Measurements from ENCODE around the gene ABCA8.

Gene ABCA8

DNA sequence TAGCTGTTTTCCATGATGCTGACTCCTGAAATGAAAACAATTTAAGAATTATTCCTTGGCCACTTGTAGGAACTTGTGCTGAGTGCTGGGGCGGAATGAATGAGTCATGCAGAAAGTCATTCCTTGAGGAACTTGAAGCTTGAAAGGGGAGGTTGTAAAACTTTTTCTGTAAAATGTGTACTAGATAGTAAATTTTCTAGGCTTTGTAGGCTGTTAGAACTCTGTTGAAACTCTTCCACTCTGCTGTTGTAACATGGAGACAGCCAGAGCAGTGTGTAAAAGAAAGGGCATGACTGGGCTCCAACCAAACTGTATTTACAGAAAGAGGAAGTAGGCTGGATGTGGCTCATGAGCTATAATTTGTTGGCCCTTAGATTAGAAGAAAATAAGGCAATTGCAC is 46.1 kb downstream of the ABCA8 start:
- no peak for DNase-seq (ENCODE audit: low read depth, low spot score)
- H3K9ac ChIP-seq (ENCODE audit: insufficient read length, low read depth): no peak overlapping the region
- no peaks in the 10 kb centered on the region for H3K27me3 ChIP-seq (ENCODE audit: insufficient read depth, insufficient read length)
- H3K4me1 ChIP-seq (ENCODE audit: insufficient read depth, insufficient read length): no peaks in the 10 kb centered on the region
- no peak overlapping the region for H3K4me3 ChIP-seq (ENCODE audit: insufficient read length, low read depth)
- no peaks in the 10 kb centered on the region for H3K9me3 ChIP-seq (ENCODE audit: insufficient read depth, low read length)
- no peak for TF ChIP-seq ZNF274 (IDR thresholded peaks at IDR 0.05; ENCODE audit: low read depth, low read length)
- no peak for TF ChIP-seq YY1 (IDR thresholded peaks at IDR 0.05; ENCODE audit: insufficient read depth, insufficient read length)
- TF ChIP-seq SUZ12 (IDR thresholded peaks at IDR 0.05; ENCODE audit: extremely low read depth, insufficient read depth, insufficient read length): no peak
- no peaks in the 10 kb centered on the region for H3K36me3 ChIP-seq (ENCODE audit: insufficient read depth, insufficient read length, low read length)

DNA sequence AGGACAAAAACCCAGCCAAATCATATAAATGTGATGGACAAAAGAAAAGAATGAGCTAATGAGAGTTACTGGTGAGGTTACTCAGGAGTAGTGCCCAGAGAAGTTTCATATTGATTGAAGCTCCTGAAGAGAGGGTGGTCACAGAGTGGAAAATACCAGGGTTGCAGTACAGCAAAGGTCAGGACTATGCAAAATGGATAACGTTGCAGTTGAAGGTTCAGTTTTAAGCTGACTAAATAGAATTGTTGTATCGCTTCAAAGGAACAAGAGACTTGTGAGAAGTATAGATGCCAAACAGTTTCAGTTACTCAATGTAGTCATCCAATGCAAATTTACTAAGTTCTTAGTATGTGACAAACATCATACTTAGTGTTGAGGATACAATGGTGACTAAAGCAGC is 47.1 kb downstream of the ABCA8 start:
- Histone ChIP-seq H3K9ac (ENCODE audit: insufficient read length, low read depth) (no peak overlapping the region), H3K9me3 (ENCODE audit: insufficient read depth, low read length) (no peaks in the 10 kb centered on the region), H3K36me3 (ENCODE audit: insufficient read depth, insufficient read length, low read length) (no peaks in the 10 kb centered on the region), H3K4me3 (ENCODE audit: insufficient read length, low read depth) (no peak overlapping the region), H3K27me3 (ENCODE audit: insufficient read depth, insufficient read length) (no peaks in the 10 kb centered on the region), H3K4me1 (ENCODE audit: insufficient read depth, insufficient read length) (no peaks in the 10 kb centered on the region)
- DNase-seq (ENCODE audit: low read depth, low spot score): no peak
- TF ChIP-seq YY1 (IDR thresholded peaks at IDR 0.05; ENCODE audit: insufficient read depth, insufficient read length): no peak
- no peak for TF ChIP-seq ZNF274 (IDR thresholded peaks at IDR 0.05; ENCODE audit: low read depth, low read length)
- TF ChIP-seq SUZ12 (IDR thresholded peaks at IDR 0.05; ENCODE audit: extremely low read depth, insufficient read depth, insufficient read length): no peak

DNA sequence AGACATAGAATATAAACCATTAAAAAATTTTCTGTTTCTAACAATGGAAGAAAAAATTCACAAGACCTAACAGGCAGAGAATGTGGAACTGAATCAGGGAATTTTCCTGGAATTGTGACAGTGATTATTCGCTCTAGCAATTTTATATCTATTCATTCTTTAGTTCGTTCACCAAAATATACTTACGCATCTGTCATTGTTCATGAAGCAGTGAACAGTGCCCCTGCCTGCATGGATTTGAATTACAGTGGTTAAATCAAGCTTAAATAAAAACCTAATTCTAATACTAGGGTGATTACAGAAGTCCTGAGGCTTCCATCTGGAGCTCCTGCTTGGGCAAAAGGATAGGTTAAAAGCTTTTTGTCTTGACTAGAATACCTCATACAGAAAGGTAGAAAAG is 48.6 kb downstream of the ABCA8 start:
- no peak overlapping the region for H3K4me3 ChIP-seq (ENCODE audit: insufficient read length, low read depth)
- no peaks in the 10 kb centered on the region for H3K9me3 ChIP-seq (ENCODE audit: insufficient read depth, low read length)
- H3K27me3 ChIP-seq (ENCODE audit: insufficient read depth, insufficient read length): no peaks in the 10 kb centered on the region
- TF ChIP-seq YY1 (IDR thresholded peaks at IDR 0.05; ENCODE audit: insufficient read depth, insufficient read length) (no peak), SUZ12 (IDR thresholded peaks at IDR 0.05; ENCODE audit: extremely low read depth, insufficient read depth, insufficient read length) (no peak), ZNF274 (IDR thresholded peaks at IDR 0.05; ENCODE audit: low read depth, low read length) (no peak)
- H3K4me1 ChIP-seq (ENCODE audit: insufficient read depth, insufficient read length): no peaks in the 10 kb centered on the region
- DNase-seq (ENCODE audit: low read depth, low spot score): no peak
- H3K9ac ChIP-seq (ENCODE audit: insufficient read length, low read depth): no peak overlapping the region
- H3K36me3 ChIP-seq (ENCODE audit: insufficient read depth, insufficient read length, low read length): no peaks in the 10 kb centered on the region

DNA sequence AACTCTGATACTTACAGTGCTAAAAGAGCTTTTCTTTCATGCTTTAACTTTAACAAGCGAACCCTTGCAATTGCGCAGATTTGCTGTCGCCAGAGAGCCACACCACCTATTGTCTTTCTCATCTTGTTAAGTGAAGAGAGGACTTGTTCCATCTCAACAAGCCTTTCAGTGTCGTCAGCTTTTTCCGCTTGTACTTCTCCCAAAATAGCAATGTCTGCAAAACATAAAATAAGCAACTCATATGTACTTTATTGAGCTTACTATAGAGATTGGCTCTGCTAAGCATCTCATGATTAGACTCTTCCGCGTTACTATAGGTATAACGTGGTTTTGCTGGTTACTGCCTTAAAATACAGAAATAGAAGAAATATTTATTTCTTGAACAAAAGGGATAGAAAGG is 51.9 kb downstream of the ABCA8 start:
- no peaks in the 10 kb centered on the region for H3K9me3 ChIP-seq (ENCODE audit: insufficient read depth, low read length)
- H3K4me3 ChIP-seq (ENCODE audit: insufficient read length, low read depth): no peak overlapping the region
- DNase-seq (ENCODE audit: low read depth, low spot score): no peak
- TF ChIP-seq YY1 (IDR thresholded peaks at IDR 0.05; ENCODE audit: insufficient read depth, insufficient read length): no peak
- TF ChIP-seq SUZ12 (IDR thresholded peaks at IDR 0.05; ENCODE audit: extremely low read depth, insufficient read depth, insufficient read length): no peak
- no peak for TF ChIP-seq ZNF274 (IDR thresholded peaks at IDR 0.05; ENCODE audit: low read depth, low read length)
- no peaks in the 10 kb centered on the region for H3K4me1 ChIP-seq (ENCODE audit: insufficient read depth, insufficient read length)
- no peaks in the 10 kb centered on the region for H3K36me3 ChIP-seq (ENCODE audit: insufficient read depth, insufficient read length, low read length)
- H3K27me3 ChIP-seq (ENCODE audit: insufficient read depth, insufficient read length): no peaks in the 10 kb centered on the region
- H3K9ac ChIP-seq (ENCODE audit: insufficient read length, low read depth): no peak overlapping the region

DNA sequence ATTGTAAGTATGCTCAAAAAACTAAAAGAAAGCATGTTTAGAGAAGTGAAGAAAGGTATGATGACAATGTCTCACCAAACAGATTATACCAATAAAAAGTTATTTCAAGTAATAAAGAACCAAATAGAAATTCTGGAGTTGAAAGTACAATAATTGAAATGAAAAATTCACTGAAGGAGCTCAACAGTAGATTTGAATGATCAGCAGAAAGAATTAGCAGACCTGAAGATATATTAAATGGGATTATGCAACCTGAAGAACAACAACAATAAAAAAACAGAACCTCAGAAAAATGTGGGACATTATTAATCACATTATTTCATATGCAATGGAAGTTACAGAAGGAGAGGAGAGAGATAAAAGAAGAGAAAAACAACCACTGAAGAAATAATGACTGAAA is 57.6 kb downstream of the ABCA8 start:
- DNase-seq (ENCODE audit: low read depth, low spot score): no peak
- H3K27me3 ChIP-seq (ENCODE audit: insufficient read depth, insufficient read length): no peaks in the 10 kb centered on the region
- H3K4me1 ChIP-seq (ENCODE audit: insufficient read depth, insufficient read length): no peaks in the 10 kb centered on the region
- no peaks in the 10 kb centered on the region for H3K9me3 ChIP-seq (ENCODE audit: insufficient read depth, low read length)
- no peak overlapping the region for H3K9ac ChIP-seq (ENCODE audit: insufficient read length, low read depth)
- no peaks in the 10 kb centered on the region for H3K36me3 ChIP-seq (ENCODE audit: insufficient read depth, insufficient read length, low read length)
- no peak overlapping the region for H3K4me3 ChIP-seq (ENCODE audit: insufficient read length, low read depth)
- no peak for TF ChIP-seq ZNF274 (IDR thresholded peaks at IDR 0.05; ENCODE audit: low read depth, low read length)
- no peak for TF ChIP-seq SUZ12 (IDR thresholded peaks at IDR 0.05; ENCODE audit: extremely low read depth, insufficient read depth, insufficient read length)
- TF ChIP-seq YY1 (IDR thresholded peaks at IDR 0.05; ENCODE audit: insufficient read depth, insufficient read length): no peak

DNA sequence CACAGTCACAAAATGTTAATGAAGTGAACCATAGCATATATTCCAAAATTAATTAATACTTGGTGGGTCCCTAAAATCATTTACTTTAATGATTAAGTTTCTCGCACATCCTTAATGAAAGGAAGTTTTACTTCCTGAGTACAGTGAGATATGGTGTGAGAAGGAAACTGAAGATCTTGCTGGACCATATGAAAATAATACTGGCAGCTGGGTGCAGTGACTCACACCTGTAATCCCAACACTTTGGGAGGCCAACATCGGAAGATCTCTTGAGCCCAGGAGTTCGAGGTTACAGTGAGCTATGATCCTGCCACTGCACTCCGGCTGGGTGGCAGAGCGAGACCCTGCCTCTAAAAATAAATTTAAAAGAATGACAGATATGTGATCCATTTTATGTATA is 62.5 kb downstream of the ABCA8 start:
- H3K4me3 ChIP-seq (ENCODE audit: insufficient read length, low read depth): no peak overlapping the region

DNA sequence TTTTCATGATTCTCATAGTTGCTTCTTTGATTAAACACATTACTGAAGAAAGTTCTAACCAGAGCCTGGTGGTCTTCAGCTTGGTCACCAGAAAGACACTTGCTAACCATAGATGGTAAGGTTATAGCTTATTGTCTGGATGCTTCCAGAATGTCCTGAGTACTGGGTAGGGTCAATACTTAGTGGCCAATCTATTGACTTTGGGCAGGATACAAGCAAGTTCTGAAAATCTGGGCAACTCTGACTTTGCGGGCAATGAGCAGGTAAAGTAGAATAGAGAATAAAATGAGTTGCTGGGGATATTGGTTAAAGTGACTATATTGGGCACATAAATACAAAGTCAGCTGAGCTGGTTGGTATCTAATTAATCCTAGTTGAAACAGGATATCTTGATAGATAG is 63.0 kb downstream of the ABCA8 start:
- no peak for DNase-seq (ENCODE audit: low read depth, low spot score)
- Histone ChIP-seq H3K9me3 (ENCODE audit: insufficient read depth, low read length) (no peaks in the 10 kb centered on the region), H3K36me3 (ENCODE audit: insufficient read depth, insufficient read length, low read length) (no peaks in the 10 kb centered on the region), H3K4me1 (ENCODE audit: insufficient read depth, insufficient read length) (no peaks in the 10 kb centered on the region), H3K9ac (ENCODE audit: insufficient read length, low read depth) (no peak overlapping the region), H3K27me3 (ENCODE audit: insufficient read depth, insufficient read length) (no peaks in the 10 kb centered on the region), H3K4me3 (ENCODE audit: insufficient read length, low read depth) (no peak overlapping the region)
- no peak for TF ChIP-seq SUZ12 (IDR thresholded peaks at IDR 0.05; ENCODE audit: extremely low read depth, insufficient read depth, insufficient read length)

More for the DNA sequence above, 62.5 kb downstream of the ABCA8 start:
- Histone ChIP-seq H3K27me3 (ENCODE audit: insufficient read depth, insufficient read length) (no peaks in the 10 kb centered on the region), H3K9me3 (ENCODE audit: insufficient read depth, low read length) (no peaks in the 10 kb centered on the region), H3K9ac (ENCODE audit: insufficient read length, low read depth) (no peak overlapping the region), H3K36me3 (ENCODE audit: insufficient read depth, insufficient read length, low read length) (no peaks in the 10 kb centered on the region), H3K4me1 (ENCODE audit: insufficient read depth, insufficient read length) (no peaks in the 10 kb centered on the region)
- no peak for TF ChIP-seq ZNF274 (IDR thresholded peaks at IDR 0.05; ENCODE audit: low read depth, low read length)
- TF ChIP-seq SUZ12 (IDR thresholded peaks at IDR 0.05; ENCODE audit: extremely low read depth, insufficient read depth, insufficient read length): no peak
- no peak for TF ChIP-seq YY1 (IDR thresholded peaks at IDR 0.05; ENCODE audit: insufficient read depth, insufficient read length)
- DNase-seq (ENCODE audit: low read depth, low spot score): no peak

DNA sequence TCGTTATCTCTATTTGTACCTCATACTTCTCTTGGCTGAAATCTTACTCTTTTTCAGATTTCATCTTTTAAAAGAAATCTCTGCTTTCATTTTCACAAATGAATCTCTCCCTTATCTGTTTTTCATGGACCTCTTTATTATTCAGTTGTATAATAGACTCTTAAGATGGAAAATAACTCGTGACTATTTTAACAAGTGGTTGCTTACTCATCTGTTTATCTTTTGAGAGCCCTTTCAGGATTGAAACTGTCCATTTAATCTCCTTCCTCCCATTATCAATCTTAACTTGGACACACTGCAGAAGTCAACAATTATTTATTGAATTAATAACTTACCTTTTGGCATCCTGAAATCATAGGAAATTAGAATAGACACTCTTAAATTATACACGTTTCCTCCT is 68.8 kb downstream of the ABCA8 start:
- H3K4me1 ChIP-seq (ENCODE audit: insufficient read depth, insufficient read length): no peaks in the 10 kb centered on the region
- TF ChIP-seq YY1 (IDR thresholded peaks at IDR 0.05; ENCODE audit: insufficient read depth, insufficient read length) (no peak), ZNF274 (IDR thresholded peaks at IDR 0.05; ENCODE audit: low read depth, low read length) (no peak), SUZ12 (IDR thresholded peaks at IDR 0.05; ENCODE audit: extremely low read depth, insufficient read depth, insufficient read length) (no peak)
- H3K4me3 ChIP-seq (ENCODE audit: insufficient read length, low read depth): no peak overlapping the region
- no peaks in the 10 kb centered on the region for H3K9me3 ChIP-seq (ENCODE audit: insufficient read depth, low read length)
- no peak overlapping the region for H3K9ac ChIP-seq (ENCODE audit: insufficient read length, low read depth)
- no peak for DNase-seq (ENCODE audit: low read depth, low spot score)
- no peaks in the 10 kb centered on the region for H3K36me3 ChIP-seq (ENCODE audit: insufficient read depth, insufficient read length, low read length)
- no peaks in the 10 kb centered on the region for H3K27me3 ChIP-seq (ENCODE audit: insufficient read depth, insufficient read length)
